GM13976 (cell line): ENCODE measurements around the gene OSBPL9.

Source experiments
- DNase-seq: peaks from one replicate; pipeline ENCODE4 v3.0.0; 2012; ENCODE audit warnings: low spot score
- CTCF ChIP-seq: IDR thresholded peaks from 2 replicates; pipeline ENCODE4 v1.5.1; 2012; ENCODE audit warnings: borderline replicate concordance, mild to moderate bottlenecking; ENCODE audit not compliant: insufficient read depth; ENCODE audit errors: extremely low read depth, missing control alignments, control extremely low read depth
- in situ Hi-C: fragments of 300-500 bp; cut with MboI; formaldehyde crosslinking; loops from one replicate; pipeline ENCODE4 v1.12.0; 2022; ENCODE audit warnings: low sequenced_read_pairs, mixed read lengths, inconsistent platforms; ENCODE audit not compliant: unreplicated experiment

Gene OSBPL9

GRCh38 chr1:51653127-51653526 lies 36.2 kb downstream of the OSBPL9 start:
- in situ Hi-C loops = no loop called here
- DNase-seq = no peak
- no peak for TF ChIP-seq CTCF

- TF ChIP-seq CTCF = no peak
- in situ Hi-C loops = no loop called here
- DNase-seq = no peak
Observed at GRCh38 chr1:51654000-51654399, 37.1 kb downstream of the OSBPL9 start.

- DNase-seq = no peak
- in situ Hi-C loops = no loop called here
- TF ChIP-seq CTCF = no peak
Observed at GRCh38 chr1:51656374-51656773, 39.5 kb downstream of the OSBPL9 start.

GRCh38 chr1:51660580-51660979 lies 43.7 kb downstream of the OSBPL9 start:
- TF ChIP-seq CTCF = no peak
- in situ Hi-C loops = no loop called here
- no peak for DNase-seq

GRCh38 chr1:51661081-51661518 lies 44.2 kb downstream of the OSBPL9 start:
- TF ChIP-seq CTCF = no peak
- DNase-seq = no peak
- in situ Hi-C loops = no loop called here

- DNase-seq = no peak
- no peak for TF ChIP-seq CTCF
- in situ Hi-C loops = no loop called here
Observed at GRCh38 chr1:51663105-51663504, 46.2 kb downstream of the OSBPL9 start.

- TF ChIP-seq CTCF = no peak
- in situ Hi-C loops = no loop called here
- DNase-seq = no peak
Observed at GRCh38 chr1:51663721-51664120, 46.8 kb downstream of the OSBPL9 start.
